Sigmoid colon (tissue), 7 donors: Measurements from ENCODE around the gene BSDC1. TPM values are rescaled to one million over a fixed set of nuclear protein-coding genes. Genes with fewer than 3 reads are reported as not detected.

Experiments
- DNase-seq: peaks from one replicate; pipeline ENCODE4 v3.0.0-alpha.2; 2019
- H3K27ac ChIP-seq, 4 donors: fragments of 200-600 bp; sonication (generic); one replicate each; pipeline ENCODE4 v1.5.1; 2016 to 2019; ENCODE audit warnings: mild to moderate bottlenecking in 1 of 4
- H3K27me3 ChIP-seq, 3 donors: fragments of 200-600 bp; sonication (generic); one replicate each; pipeline ENCODE4 v1.5.1; 2019; ENCODE audit warnings: mild to moderate bottlenecking in 1 of 3
- H3K36me3 ChIP-seq, 4 donors: fragments of 200-600 bp; sonication (generic); one replicate each; pipeline ENCODE4 v1.5.1; 2016 to 2019
- H3K4me1 ChIP-seq, 4 donors: fragments of 200-600 bp; sonication (generic); one replicate each; pipeline ENCODE4 v1.5.1; 2017 to 2019
- H3K4me3 ChIP-seq, 4 donors: fragments of 200-600 bp; sonication (generic); one replicate each; pipeline ENCODE4 v1.5.1; 2017 to 2019; ENCODE audit warnings: mild to moderate bottlenecking in 2 of 4, moderate library complexity in 1 of 4
- H3K9me3 ChIP-seq, 4 donors: fragments of 200-600 bp in 3 of 4; sonication (generic) in 3 of 4; one replicate each; pipeline versions ENCODE4 v1.5.1 to v1.6.1; 2013 to 2019
- CTCF ChIP-seq, 4 experiments: fragments of 450-650 bp in 3 of 4; fragments of 200-600 bp in 1 of 4; IDR thresholded peaks; one replicate each; pipeline ENCODE4 v1.5.1; 2016 to 2019; ENCODE audit warnings: antibody characterized with exemption in 4 of 4, mild to moderate bottlenecking in 3 of 4, moderate library complexity in 2 of 4
- EP300 ChIP-seq, 4 donors: sonication (generic); formaldehyde crosslinking; IDR thresholded peaks; one replicate each; pipeline ENCODE4 v1.6.1; 2017; ENCODE audit warnings: antibody characterized with exemption in 4 of 4
- POLR2A ChIP-seq, 2 donors: fragments of 450-650 bp; IDR thresholded peaks; one replicate each; pipeline ENCODE4 v1.6.1; 2016; ENCODE audit warnings: antibody characterized with exemption in 2 of 2, mild to moderate bottlenecking in 2 of 2, moderate library complexity in 2 of 2
- POLR2AphosphoS5 ChIP-seq, 4 donors: sonication (generic); formaldehyde crosslinking; IDR thresholded peaks; one replicate each; pipeline ENCODE4 v1.6.1; 2017; ENCODE audit warnings: antibody characterized with exemption in 4 of 4
- WGBS, 2 donors: extraction: QIAGEN DNeasy Blood & Tissue Kit; methylation state at CpG; one replicate each; pipeline ENCODE4 v1.1.7; 2013; 5-methylcytosine and 5-hydroxymethylcytosine counted together
- intact Hi-C: fragments of 100-400 bp; cut with DNase I; formaldehyde crosslinking; loops from one replicate; pipeline ENCODE4 v1.15.1; 2023
- polyA plus RNA-seq, 3 donors: library from polyadenylated mRNA; stranded (reverse); fragments of 200-250 nt; gene quantifications; one replicate each; pipeline ENCODE4 v1.2.3, GENCODE V29; 2013
- total RNA-seq, 4 donors: library from RNA; depleted of rRNA; stranded (reverse); fragments of >200 nt; gene quantifications; one replicate each; pipeline ENCODE4 v1.1.0, GENCODE V29; 2016
- donor health status: healthy with polysubstance abuse.
- donor health status: Bipolar disorder and iron deficiency.
- donor health status: healthy.

BSDC1 gene
- total and polyA plus RNA-seq, 7 donors, result 46.2 to 76.7 (median 52.8) TPM

GRCh38 chr1:32327204-32327603, 67.0 kb downstream of the BSDC1 start:
- intact Hi-C loops, result no loop called here

DNA sequence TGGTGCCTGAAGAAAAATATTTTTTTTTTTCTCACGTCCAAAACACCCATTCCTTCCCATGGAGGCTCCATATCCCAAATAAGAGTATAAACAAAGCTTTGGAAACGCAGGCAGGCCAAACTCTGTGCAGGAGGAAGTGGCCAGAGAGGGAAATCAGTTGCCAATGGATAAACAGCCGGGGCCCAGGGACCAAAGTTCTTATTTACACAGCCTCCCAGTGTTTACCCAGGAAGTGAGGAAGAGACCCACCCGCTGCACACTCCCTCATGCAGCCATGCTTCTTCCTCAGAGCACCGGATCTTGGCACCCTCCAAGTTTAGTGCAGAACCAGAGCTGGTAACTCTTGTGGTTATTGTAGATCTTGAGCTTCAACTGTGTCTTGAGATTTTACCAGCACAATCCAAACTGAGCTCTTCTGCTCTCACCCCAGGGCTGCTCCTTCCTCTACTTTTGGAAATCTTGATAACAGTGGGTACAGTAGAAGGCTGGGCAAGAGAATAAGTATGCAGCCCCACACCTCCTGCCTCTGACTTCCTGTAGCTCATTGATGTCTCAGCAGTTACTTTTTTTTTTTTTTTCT, 72.4 kb downstream of the BSDC1 start:
- WGBS, 2 donors, result 4 to 36% methylated on average over 5 of the region's 5 CpGs

More at GRCh38 chr1:32327204-32327603, 67.0 kb downstream of the BSDC1 start:
- no peak for DNase-seq
- Histone ChIP-seq H3K27me3 (no peaks in the 10 kb centered on the region), H3K4me3 (no peak overlapping the region), H3K4me1 (no peaks in the 10 kb centered on the region), H3K36me3 (peaks cover 13 to 85% (median 49%) of the 10 kb centered on the region in 4 donors), H3K9me3 (no peaks in the 10 kb centered on the region), H3K27ac (no peak overlapping the region)
- 97 to 98% methylated on average over 11 of the region's 11 CpGs for WGBS, 2 donors
- TF ChIP-seq EP300 (IDR thresholded peaks at IDR 0.05), result no peak
- TF ChIP-seq CTCF (IDR thresholded peaks at IDR 0.05), result no peak
- TF ChIP-seq POLR2AphosphoS5 (IDR thresholded peaks at IDR 0.05), result no peak
- no peak for TF ChIP-seq POLR2A (IDR thresholded peaks at IDR 0.05)

DNA sequence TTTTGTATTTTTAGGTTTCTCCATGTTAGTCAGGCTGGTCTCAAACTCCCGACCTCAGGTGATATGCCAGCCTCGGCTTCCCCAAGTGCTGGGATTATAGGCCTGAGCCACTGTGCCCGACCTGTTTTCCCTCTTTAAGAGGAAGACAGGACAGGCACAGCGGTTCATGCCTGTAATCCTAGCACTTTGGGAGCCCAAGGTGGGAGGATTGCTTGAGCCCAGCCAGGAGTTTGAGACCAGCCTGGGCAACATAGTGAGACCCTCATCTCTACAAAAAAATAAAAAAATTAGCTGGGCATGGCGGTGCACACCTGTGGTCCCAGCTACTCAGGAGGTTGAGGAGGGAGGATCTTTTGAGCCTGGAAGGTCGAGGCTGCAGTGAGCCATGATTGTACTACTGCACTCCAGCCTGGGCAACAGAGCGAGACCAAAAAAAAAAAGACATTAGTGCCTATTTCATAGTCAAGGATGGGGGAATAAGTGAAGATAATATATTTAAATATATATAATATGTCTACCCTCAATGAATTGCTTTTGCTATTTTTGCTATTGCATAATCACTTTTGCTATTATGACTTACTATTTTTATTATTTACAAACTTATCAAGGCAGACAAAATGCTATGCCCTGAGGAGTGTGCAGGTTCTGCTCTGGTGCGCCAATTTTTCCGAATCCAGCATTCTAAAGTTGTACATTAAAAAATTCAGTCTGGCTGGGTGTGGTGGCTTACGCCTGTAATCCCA, 75.9 kb downstream of the BSDC1 start:
- DNase-seq, result no peak
- 92 to 96% methylated on average over 10 of the region's 10 CpGs for WGBS, 2 donors
- H3K27me3 ChIP-seq, result no peaks in the 10 kb centered on the region
- intact Hi-C loops, result no loop called here
- H3K4me1 ChIP-seq, result no peaks in the 10 kb centered on the region
- peaks cover 0 to 49% (median 15%) of the 10 kb centered on the region in 4 donors for H3K36me3 ChIP-seq
- H3K27ac ChIP-seq, result no peak overlapping the region
- no peak overlapping the region for H3K4me3 ChIP-seq
- TF ChIP-seq POLR2A (IDR thresholded peaks at IDR 0.05), result no peak
- no peak for TF ChIP-seq POLR2AphosphoS5 (IDR thresholded peaks at IDR 0.05)
- TF ChIP-seq EP300 (IDR thresholded peaks at IDR 0.05), result no peak
- no peak for TF ChIP-seq CTCF (IDR thresholded peaks at IDR 0.05)
- H3K9me3 ChIP-seq, result no peaks in the 10 kb centered on the region

More for the DNA sequence above, 72.4 kb downstream of the BSDC1 start:
- peaks cover 0 to 76% (median 20%) of the 10 kb centered on the region in 4 donors for H3K36me3 ChIP-seq
- H3K27me3 ChIP-seq, result no peaks in the 10 kb centered on the region
- no peak overlapping the region for H3K4me3 ChIP-seq
- intact Hi-C loops, result no loop called here
- H3K27ac ChIP-seq, result peak overlapping the region in 1 of 4 donors; percentile 8
- H3K9me3 ChIP-seq, result no peaks in the 10 kb centered on the region
- H3K4me1 ChIP-seq, result no peaks in the 10 kb centered on the region
- DNase-seq, result peak; percentile 14
- no peak for TF ChIP-seq POLR2AphosphoS5 (IDR thresholded peaks at IDR 0.05)
- no peak for TF ChIP-seq POLR2A (IDR thresholded peaks at IDR 0.05)
- TF ChIP-seq CTCF (IDR thresholded peaks at IDR 0.05), result no peak
- TF ChIP-seq EP300 (IDR thresholded peaks at IDR 0.05), result no peak

DNA sequence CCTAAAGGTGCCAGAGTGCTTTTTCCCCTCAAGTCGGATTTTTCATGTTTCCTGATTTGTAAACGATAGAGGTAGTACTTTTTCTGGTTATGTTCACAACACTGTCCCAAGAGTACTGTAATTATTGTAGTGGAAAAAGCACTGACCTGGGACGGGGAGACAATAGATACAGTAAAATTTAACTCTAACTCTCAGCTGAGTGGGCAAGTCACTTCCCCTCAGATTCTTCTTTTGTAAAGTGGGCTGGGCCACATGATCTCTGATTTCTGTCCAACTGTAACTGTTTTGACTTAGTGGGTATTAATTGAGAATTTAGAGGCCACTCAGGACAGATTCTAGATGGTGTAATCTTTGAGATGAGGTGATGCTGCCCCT, 77.4 kb downstream of the BSDC1 start:
- intact Hi-C loops, result no loop called here
- Histone ChIP-seq H3K27ac (no peak overlapping the region), H3K4me3 (no peak overlapping the region), H3K4me1 (no peaks in the 10 kb centered on the region), H3K36me3 (peaks cover 0 to 48% (median 15%) of the 10 kb centered on the region in 4 donors), H3K27me3 (no peaks in the 10 kb centered on the region), H3K9me3 (no peaks in the 10 kb centered on the region)
- no peak for DNase-seq
- TF ChIP-seq POLR2AphosphoS5 (IDR thresholded peaks at IDR 0.05), result no peak
- no peak for TF ChIP-seq CTCF (IDR thresholded peaks at IDR 0.05)
- no peak for TF ChIP-seq POLR2A (IDR thresholded peaks at IDR 0.05)
- TF ChIP-seq EP300 (IDR thresholded peaks at IDR 0.05), result no peak
- WGBS, 2 donors, result 34 to 51% methylated on average over 3 of the region's 3 CpGs

Other genes with a start within 250 kb of the BSDC1 start
- 10 to 100 TPM; 28.9 to 46.7 (median 36.7) TPM for gene TXLNA, start 214.8 kb downstream of the BSDC1 start, total RNA-seq
- gene TXLNA, start 214.8 kb downstream of the BSDC1 start, polyA plus RNA-seq, result 10 to 100 TPM in 2 of 3 donors, 1 to 10 TPM in 1; 9.0 to 35.4 (median 11.6) TPM
- 10 to 100 TPM in 1 of 4 donors, 1 to 10 TPM in 3; 3.9 to 15.0 (median 6.9) TPM for gene CCDC28B, start 193.8 kb downstream of the BSDC1 start, total RNA-seq
- gene CCDC28B, start 193.8 kb downstream of the BSDC1 start, polyA plus RNA-seq, result 1 to 10 TPM; 3.7 to 9.3 (median 4.2) TPM
- 1 to 10 TPM in 3 of 4 donors, under 1 TPM in 1; 0.81 to 3.9 (median 2.1) TPM for gene IQCC, start 188.8 kb downstream of the BSDC1 start, total RNA-seq
- 1 to 10 TPM in 2 of 3 donors, under 1 TPM in 1; 0.60 to 2.5 (median 1.4) TPM for gene IQCC, start 188.8 kb downstream of the BSDC1 start, polyA plus RNA-seq
- not detected for gene DCDC2B, start 185.4 kb downstream of the BSDC1 start, total RNA-seq
- under 1 TPM in 1 of 3 donors, not detected in 2; 0.04 TPM for gene DCDC2B, start 185.4 kb downstream of the BSDC1 start, polyA plus RNA-seq
- gene TMEM234, start 172.1 kb downstream of the BSDC1 start, total RNA-seq, result 10 to 100 TPM in 2 of 4 donors, 1 to 10 TPM in 2; 6.4 to 20.8 (median 10.1) TPM
- gene TMEM234, start 172.1 kb downstream of the BSDC1 start, polyA plus RNA-seq, result 10 to 100 TPM in 1 of 3 donors, 1 to 10 TPM in 2; 4.4 to 23.1 (median 7.2) TPM
- gene EIF3I, start 172.0 kb downstream of the BSDC1 start, total RNA-seq, result 100 to 1,000 TPM; 163 to 178 (median 171) TPM
- 100 to 1,000 TPM; 171 to 226 (median 185) TPM for gene EIF3I, start 172.0 kb downstream of the BSDC1 start, polyA plus RNA-seq
- 1 to 10 TPM in 2 of 4 donors, under 1 TPM in 1, not detected in 1; 0.71 to 3.0 (median 2.2) TPM for gene FAM167B, start 147.2 kb downstream of the BSDC1 start, total RNA-seq
- gene FAM167B, start 147.2 kb downstream of the BSDC1 start, polyA plus RNA-seq, result 1 to 10 TPM; 3.0 to 9.0 (median 3.6) TPM
- gene LCK, start 143.2 kb downstream of the BSDC1 start, total RNA-seq, result under 1 TPM in 3 of 4 donors, not detected in 1; 0.36 to 0.81 (median 0.49) TPM
- gene LCK, start 143.2 kb downstream of the BSDC1 start, polyA plus RNA-seq, result 10 to 100 TPM in 1 of 3 donors, 1 to 10 TPM in 1, under 1 TPM in 1; 0.92 to 37.3 (median 1.8) TPM
- gene HDAC1, start 102.4 kb downstream of the BSDC1 start, total RNA-seq, result 10 to 100 TPM; 47.1 to 68.0 (median 55.6) TPM
- 100 to 1,000 TPM; 163 to 215 (median 180) TPM for gene HDAC1, start 102.4 kb downstream of the BSDC1 start, polyA plus RNA-seq
- gene MARCKSL1, start 58.2 kb downstream of the BSDC1 start, total RNA-seq, result 1 to 10 TPM; 4.1 to 9.7 (median 6.6) TPM
- gene MARCKSL1, start 58.2 kb downstream of the BSDC1 start, polyA plus RNA-seq, result 100 to 1,000 TPM; 120 to 158 (median 141) TPM
- gene FAM229A, start 32.0 kb downstream of the BSDC1 start, total RNA-seq, result 10 to 100 TPM in 1 of 4 donors, 1 to 10 TPM in 3; 3.5 to 13.8 (median 5.6) TPM
- 1 to 10 TPM in 2 of 3 donors, under 1 TPM in 1; 0.60 to 7.5 (median 1.2) TPM for gene FAM229A, start 32.0 kb downstream of the BSDC1 start, polyA plus RNA-seq
- 1 to 10 TPM in 3 of 4 donors, not detected in 1; 1.5 to 2.2 (median 2.1) TPM for gene TSSK3, start 31.9 kb downstream of the BSDC1 start, total RNA-seq
- gene TSSK3, start 31.9 kb downstream of the BSDC1 start, polyA plus RNA-seq, result 1 to 10 TPM in 1 of 3 donors, not detected in 2; 1.1 TPM
- under 1 TPM in 3 of 4 donors, not detected in 1; under 0.01 TPM for gene ZBTB8B, start 70.6 kb upstream of the BSDC1 start, total RNA-seq
- gene ZBTB8B, start 70.6 kb upstream of the BSDC1 start, polyA plus RNA-seq, result under 1 TPM in 1 of 3 donors, not detected in 2; 0.01 TPM
- 10 to 100 TPM in 1 of 4 donors, 1 to 10 TPM in 3; 5.6 to 10.8 (median 7.0) TPM for gene ZBTB8A, start 145.0 kb upstream of the BSDC1 start, total RNA-seq
- 1 to 10 TPM; 1.8 to 2.4 (median 2.1) TPM for gene ZBTB8A, start 145.0 kb upstream of the BSDC1 start, polyA plus RNA-seq